ENCODE data around the gene DES.
"Not testable (repeated sequence)": the region's sequence is repeated elsewhere in the genome, so short reads cannot be mapped to it uniquely, and the experiment has no call there.

The DES gene

DNA sequence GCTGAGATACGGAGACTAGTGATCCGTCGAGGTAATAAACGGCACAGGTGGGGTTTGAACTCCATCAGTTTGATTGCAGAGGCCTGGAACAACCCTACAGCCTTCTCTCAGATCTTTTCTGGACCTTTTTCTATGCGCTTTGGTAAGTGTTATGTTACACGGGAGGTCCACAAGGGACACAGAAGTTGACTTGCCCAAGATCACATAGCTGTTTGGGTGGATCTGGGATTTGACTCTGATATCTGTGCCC is 29.3 kb upstream of the DES start:
- TF ChIP-seq, protein P1, sequence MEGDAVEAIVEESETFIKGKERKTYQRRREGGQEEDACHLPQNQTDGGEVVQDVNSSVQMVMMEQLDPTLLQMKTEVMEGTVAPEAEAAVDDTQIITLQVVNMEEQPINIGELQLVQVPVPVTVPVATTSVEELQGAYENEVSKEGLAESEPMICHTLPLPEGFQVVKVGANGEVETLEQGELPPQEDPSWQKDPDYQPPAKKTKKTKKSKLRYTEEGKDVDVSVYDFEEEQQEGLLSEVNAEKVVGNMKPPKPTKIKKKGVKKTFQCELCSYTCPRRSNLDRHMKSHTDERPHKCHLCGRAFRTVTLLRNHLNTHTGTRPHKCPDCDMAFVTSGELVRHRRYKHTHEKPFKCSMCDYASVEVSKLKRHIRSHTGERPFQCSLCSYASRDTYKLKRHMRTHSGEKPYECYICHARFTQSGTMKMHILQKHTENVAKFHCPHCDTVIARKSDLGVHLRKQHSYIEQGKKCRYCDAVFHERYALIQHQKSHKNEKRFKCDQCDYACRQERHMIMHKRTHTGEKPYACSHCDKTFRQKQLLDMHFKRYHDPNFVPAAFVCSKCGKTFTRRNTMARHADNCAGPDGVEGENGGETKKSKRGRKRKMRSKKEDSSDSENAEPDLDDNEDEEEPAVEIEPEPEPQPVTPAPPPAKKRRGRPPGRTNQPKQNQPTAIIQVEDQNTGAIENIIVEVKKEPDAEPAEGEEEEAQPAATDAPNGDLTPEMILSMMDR (conservative IDR thresholded peaks at IDR 0.05; ENCODE audit: low read depth, low read length), result no peak
- no peak for DNase-seq (ENCODE audit: low read depth)
- peak overlapping the region; percentile 53 for H3K4me3 ChIP-seq (ENCODE audit: low read depth, low read length)

DNA sequence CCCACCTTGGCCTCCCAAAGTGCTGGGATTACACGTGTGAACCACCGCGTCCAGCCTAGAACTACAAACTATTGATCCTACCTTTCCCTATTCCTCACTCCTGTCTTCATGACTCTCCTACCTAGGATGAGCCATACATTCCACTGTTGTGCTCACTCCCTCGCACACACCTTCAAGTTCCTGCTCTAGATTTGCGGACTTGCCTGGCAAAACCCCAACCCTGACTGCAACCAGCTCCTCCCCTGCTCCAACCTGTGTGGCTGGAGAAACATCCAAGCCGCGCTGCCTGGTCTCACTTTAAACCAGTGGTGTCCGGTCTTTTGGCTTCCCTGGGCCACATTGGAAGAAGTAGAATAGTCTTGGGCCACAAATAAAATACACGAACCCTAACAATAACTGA is 25.4 kb upstream of the DES start:
- no peak overlapping the region for H3K4me3 ChIP-seq (ENCODE audit: low read depth, low read length)
- DNase-seq (ENCODE audit: low read depth), result no peak
- TF ChIP-seq, protein P1 (conservative IDR thresholded peaks at IDR 0.05; ENCODE audit: low read depth, low read length), result no peak

GRCh38 chr2:219395056-219395455 is 23.1 kb upstream of the DES start:
- not testable (repeated sequence) for H3K4me3 ChIP-seq (ENCODE audit: low read depth, low read length); DNase-seq (ENCODE audit: low read depth)

GRCh38 chr2:219395609-219396008 is 22.6 kb upstream of the DES start:
- no peak overlapping the region for H3K4me3 ChIP-seq (ENCODE audit: low read depth, low read length)
- no peak for DNase-seq (ENCODE audit: low read depth)
- TF ChIP-seq, protein P1 (conservative IDR thresholded peaks at IDR 0.05; ENCODE audit: low read depth, low read length), result no peak

DNA sequence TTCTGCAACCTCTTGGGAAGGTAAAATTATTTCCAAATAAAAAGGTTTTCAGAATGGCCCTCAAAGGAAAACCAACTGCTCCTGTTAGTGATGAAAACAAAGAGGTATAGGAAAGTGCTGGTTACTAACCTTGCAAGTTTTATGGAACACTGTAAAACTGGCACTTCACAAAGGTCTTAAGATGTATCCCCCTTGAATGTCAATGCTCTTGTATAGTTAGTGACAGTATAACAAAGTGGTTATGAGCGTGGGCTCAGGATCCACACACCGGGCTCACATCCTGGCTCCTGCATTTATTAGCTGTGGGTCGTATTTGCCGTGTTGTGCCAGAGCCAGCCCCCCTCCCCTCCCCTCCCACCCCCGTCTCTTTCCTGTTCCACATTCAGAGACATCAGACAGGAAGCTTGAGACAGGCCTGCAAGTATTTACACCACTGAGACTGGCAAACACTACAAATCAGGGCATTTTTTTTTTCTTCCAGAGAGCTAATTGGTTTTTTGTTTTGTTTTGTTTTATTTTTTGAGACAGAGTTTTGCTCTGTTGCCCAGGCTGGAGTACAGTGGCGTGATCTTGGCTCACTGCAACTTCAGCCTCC is 21.2 kb upstream of the DES start:
- TF ChIP-seq, protein P1 (conservative IDR thresholded peaks at IDR 0.05; ENCODE audit: low read depth, low read length), result no peak
- no peak overlapping the region for H3K4me3 ChIP-seq (ENCODE audit: low read depth, low read length)
- DNase-seq (ENCODE audit: low read depth), result peak; percentile 13

GRCh38 chr2:219398721-219399363 is 19.3 kb upstream of the DES start:
- H3K4me3 ChIP-seq (ENCODE audit: low read depth, low read length), result no peak overlapping the region
- peak; percentile 13 for DNase-seq (ENCODE audit: low read depth)
- TF ChIP-seq, protein P1 (conservative IDR thresholded peaks at IDR 0.05; ENCODE audit: low read depth, low read length), result no peak

DNA sequence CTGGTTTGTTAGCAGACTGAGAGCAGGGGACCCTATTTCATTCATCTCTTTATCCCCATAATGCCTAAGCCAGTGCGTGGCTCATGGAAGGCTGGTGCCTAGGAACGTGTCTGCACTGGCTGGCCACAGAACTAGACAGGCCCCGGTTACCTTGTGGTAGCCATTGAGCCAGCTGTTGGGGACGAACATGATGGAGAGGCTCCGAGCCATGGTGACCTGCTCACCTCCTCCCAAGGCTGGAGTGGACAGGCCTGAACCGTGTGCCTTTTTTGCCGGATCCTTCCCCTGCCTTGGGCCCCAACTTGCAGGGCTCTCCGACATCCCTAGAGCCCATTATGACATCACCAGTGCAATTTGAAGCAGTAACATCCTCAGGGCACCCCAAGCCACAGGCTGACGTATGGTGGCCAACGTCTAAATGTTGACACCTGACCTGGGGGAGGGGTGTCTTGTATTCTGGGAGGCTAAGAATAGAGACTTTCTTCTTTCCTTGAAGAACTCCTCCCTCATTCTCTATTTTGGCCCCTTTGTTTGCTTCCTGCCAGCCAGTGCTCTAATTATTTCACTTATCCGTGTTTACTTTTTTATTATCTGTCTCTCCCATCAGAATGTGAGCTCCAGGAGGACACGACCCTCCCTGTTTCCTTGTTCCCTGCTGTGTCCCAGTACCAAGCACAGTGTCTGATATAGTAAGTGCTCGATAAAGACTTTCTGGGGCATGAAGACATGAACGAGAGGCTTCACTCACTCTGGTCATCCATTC is 18.3 kb upstream of the DES start:
- no peak overlapping the region for H3K4me3 ChIP-seq (ENCODE audit: low read depth, low read length)
- TF ChIP-seq, protein P1 (conservative IDR thresholded peaks at IDR 0.05; ENCODE audit: low read depth, low read length), result no peak
- DNase-seq (ENCODE audit: low read depth), result no peak
